ENCODE results near the gene BCKDHA. TPM values are rescaled to one million over a fixed set of nuclear protein-coding genes. Genes with fewer than 3 reads are reported as not detected.

BCKDHA gene
- total RNA-seq, 1 experiment from 2014 or later, result 19.4 TPM

DNA sequence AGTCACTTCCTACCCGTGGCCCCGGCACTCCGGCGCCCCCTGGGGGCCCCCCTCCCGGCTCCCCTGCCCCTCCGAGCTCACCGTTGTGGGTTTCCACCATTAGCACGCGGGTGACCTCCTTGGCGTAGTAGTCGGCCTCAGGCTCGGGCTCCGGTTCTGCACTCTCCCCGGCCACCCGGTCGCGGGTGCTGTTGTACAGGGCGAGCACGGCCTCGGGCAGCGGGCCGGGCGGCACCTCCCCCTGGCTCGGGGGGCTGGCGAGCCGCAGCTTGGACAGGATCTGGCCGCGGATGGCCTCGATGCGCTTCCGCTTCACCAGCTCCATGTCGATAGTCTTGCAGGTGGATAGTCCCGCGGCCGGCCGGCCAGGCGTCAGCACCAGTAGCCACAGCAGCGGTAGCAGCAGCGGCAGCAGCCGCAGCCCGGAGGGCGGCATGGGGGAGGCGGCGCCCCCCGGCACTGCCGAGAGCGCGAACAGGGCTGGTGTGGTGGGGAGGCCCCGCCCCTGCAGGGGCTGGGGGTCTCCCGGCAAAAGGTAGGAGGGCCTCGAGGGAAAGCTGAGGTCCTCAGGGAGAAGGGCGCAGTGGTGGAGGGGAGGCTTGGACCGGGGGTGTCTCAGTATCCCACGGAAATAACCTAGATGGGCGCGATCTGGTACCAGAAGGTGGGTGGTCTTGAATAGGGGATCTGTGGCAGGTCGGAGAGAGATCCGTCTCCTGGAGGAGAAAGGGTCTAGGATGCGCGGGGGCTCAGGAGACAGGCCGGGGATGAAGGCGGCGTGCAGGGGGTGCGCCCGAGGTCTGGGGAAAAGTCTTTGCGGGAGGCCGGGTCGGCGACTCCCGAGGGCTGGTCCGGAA, 44.8 kb upstream of the BCKDHA start:
- peak overlapping the region; percentile 73 for H3K4me3 ChIP-seq (ENCODE audit: low read depth, low read length)
- Mint-ChIP-seq H3K27ac (ENCODE audit: unreplicated experiment) (peak overlapping the region; percentile 21), H3K4me1 (ENCODE audit: low read depth, unreplicated experiment) (peaks cover 24% of the 10 kb centered on the region), H3K36me3 (ENCODE audit: insufficient read depth, unreplicated experiment) (peaks cover 16% of the 10 kb centered on the region), H3K27me3 (ENCODE audit: insufficient read depth, unreplicated experiment) (peaks cover 11% of the 10 kb centered on the region), H3K4me3 (ENCODE audit: unreplicated experiment) (peak overlapping the region; percentile 83), H3K9me3 (ENCODE audit: unreplicated experiment) (no peaks in the 10 kb centered on the region)
- intact Hi-C loops (cut with micrococcal nuclease; ENCODE audit: unreplicated experiment), result loop anchor here (1.0 kb wide), 2 partner anchors 12 to 43 kb away; partner anchors contain the start of gene CCDC97
- ChIA-PET CTCF (interaction anchor here (0.6 to 2.2 kb wide), 18 partner anchors 11 to 450 kb away, joined by 3 to 31 read pairs (median 4); partner anchors contain the start of genes B9D2 and HNRNPUL1), POLR2A (interaction anchor here (0.6 to 2.0 kb wide), 5 partner anchors 11 to 149 kb away, joined by 3 to 17 read pairs (median 5); partner anchors contain the start of gene B9D2)
- H3K9me3 ChIP-seq, result no peaks in the 10 kb centered on the region
- H3K36me3 ChIP-seq (ENCODE audit: control insufficient read depth, insufficient read depth, low read length), result no peaks in the 10 kb centered on the region
- TF ChIP-seq, protein P1, sequence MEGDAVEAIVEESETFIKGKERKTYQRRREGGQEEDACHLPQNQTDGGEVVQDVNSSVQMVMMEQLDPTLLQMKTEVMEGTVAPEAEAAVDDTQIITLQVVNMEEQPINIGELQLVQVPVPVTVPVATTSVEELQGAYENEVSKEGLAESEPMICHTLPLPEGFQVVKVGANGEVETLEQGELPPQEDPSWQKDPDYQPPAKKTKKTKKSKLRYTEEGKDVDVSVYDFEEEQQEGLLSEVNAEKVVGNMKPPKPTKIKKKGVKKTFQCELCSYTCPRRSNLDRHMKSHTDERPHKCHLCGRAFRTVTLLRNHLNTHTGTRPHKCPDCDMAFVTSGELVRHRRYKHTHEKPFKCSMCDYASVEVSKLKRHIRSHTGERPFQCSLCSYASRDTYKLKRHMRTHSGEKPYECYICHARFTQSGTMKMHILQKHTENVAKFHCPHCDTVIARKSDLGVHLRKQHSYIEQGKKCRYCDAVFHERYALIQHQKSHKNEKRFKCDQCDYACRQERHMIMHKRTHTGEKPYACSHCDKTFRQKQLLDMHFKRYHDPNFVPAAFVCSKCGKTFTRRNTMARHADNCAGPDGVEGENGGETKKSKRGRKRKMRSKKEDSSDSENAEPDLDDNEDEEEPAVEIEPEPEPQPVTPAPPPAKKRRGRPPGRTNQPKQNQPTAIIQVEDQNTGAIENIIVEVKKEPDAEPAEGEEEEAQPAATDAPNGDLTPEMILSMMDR (IDR thresholded peaks at IDR 0.05; ENCODE audit: insufficient read depth in 1 of 2, low read depth in 1 of 2, low read length in 1 of 2, severe bottlenecking in 1 of 2, unreplicated experiment in 1 of 2), result peak; percentile 70 to 86
- no TSS peak for BruUV-seq (replicated peaks)
- peaks cover 4% of the 10 kb centered on the region; the same call in 1 of the 2 replicates for H3K4me1 ChIP-seq
- H3K27me3 ChIP-seq (replicated peaks; ENCODE audit: control insufficient read depth, insufficient read depth, low read length), result no peaks in the 10 kb centered on the region; the same call in 1 of the 2 replicates
- DNase-seq, result peak; percentile 64 to 83

DNA sequence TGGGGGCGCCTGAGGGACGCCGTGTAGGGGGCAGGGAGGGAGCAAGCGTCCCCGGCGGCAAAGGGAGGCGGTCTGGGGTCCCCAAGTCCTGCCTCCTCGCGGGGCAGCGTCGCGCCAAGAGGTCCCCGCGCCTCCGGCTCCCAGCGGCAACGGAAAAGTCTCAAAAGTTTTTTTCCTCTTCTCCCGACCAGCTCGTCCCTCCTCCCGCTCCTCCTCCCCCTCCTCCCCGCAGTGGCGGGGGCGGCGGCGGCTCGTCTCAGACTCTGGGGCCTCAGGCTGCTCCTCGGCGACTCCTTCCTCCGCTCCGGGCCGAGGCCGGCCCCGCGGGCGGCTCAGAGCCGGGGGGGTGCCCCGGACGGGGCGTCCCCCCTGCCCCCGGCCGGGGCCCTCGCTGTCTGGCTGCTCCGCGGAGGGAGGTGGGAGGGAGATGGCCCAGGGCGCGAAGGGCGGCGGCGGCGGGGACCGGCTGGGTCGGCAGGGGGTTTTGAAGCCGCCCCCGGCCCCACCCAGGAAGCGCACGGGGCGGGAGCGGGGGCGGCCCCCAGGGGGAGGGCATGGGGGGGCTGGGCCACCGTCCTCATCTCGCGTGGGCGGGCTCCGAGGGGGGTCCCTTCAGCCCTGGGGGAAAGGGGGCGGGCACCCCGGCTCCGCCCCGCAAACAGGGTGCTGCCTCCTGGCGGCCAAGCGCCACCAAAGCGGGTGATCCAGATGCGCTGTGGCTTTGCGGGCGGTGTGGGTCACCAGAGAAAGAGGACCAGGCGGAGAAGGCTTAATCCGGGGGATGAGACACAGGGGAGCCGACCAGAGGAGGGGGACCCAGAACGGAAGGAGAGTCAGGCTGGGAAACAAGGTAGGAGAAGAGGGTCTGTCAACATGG, 43.9 kb upstream of the BCKDHA start, which contains the start of gene TGFB1:
Gene TGFB1, minus strand, starts transcription at position 457 of the 877 bp plus-strand sequence. CDS start 878 bp downstream, outside the sequence.
- no peaks in the 10 kb centered on the region for H3K9me3 ChIP-seq
- peak; percentile 77 to 87 for DNase-seq
- TF ChIP-seq, protein P1 (IDR thresholded peaks at IDR 0.05; ENCODE audit: insufficient read depth in 1 of 2, low read depth in 1 of 2, low read length in 1 of 2, severe bottlenecking in 1 of 2, unreplicated experiment in 1 of 2), result peak; percentile 96
- Mint-ChIP-seq H3K4me1 (ENCODE audit: low read depth, unreplicated experiment) (peaks cover 24% of the 10 kb centered on the region), H3K27me3 (ENCODE audit: insufficient read depth, unreplicated experiment) (peaks cover 11% of the 10 kb centered on the region), H3K36me3 (ENCODE audit: insufficient read depth, unreplicated experiment) (peaks cover 16% of the 10 kb centered on the region), H3K4me3 (ENCODE audit: unreplicated experiment) (peak within 1 kb of the TSS; percentile 83), H3K27ac (ENCODE audit: unreplicated experiment) (peak within 1 kb of the TSS; percentile 23), H3K9me3 (ENCODE audit: unreplicated experiment) (no peaks in the 10 kb centered on the region)
- ChIA-PET CTCF (interaction anchor here (0.6 to 2.2 kb wide), 6 partner anchors 10 to 89 kb away, joined by 3 to 31 read pairs (median 4); partner anchors contain the start of genes B9D2 and HNRNPUL1), POLR2A (interaction anchor here (0.7 to 2.0 kb wide), 2 partner anchors 10 to 12 kb away, joined by 8 to 17 read pairs; partner anchors contain the start of gene B9D2)
- peaks cover 4% of the 10 kb centered on the region; the same call in 1 of the 2 replicates for H3K4me1 ChIP-seq
- intact Hi-C loops (cut with micrococcal nuclease; ENCODE audit: unreplicated experiment), result loop anchor here (1.0 kb wide), 2 partner anchors 10 to 43 kb away; partner anchors contain the start of gene CCDC97
- peak within 1 kb of the TSS; percentile 73 for H3K4me3 ChIP-seq (ENCODE audit: low read depth, low read length)
- BruUV-seq (replicated peaks), result TSS peak; percentile 82
- no peaks in the 10 kb centered on the region; the same call in 1 of the 2 replicates for H3K27me3 ChIP-seq (replicated peaks; ENCODE audit: control insufficient read depth, insufficient read depth, low read length)
- H3K36me3 ChIP-seq (ENCODE audit: control insufficient read depth, insufficient read depth, low read length), result no peaks in the 10 kb centered on the region
